Thyroid gland (tissue), 4 donors: ENCODE results near the gene SH3GL1.

Source experiments
- POLR2A ChIP-seq, 2 donors: fragments of 450-650 bp; IDR thresholded peaks; one replicate each; pipeline ENCODE4 v1.6.1; 2017; ENCODE audit warnings: antibody characterized with exemption in 2 of 2, mild to moderate bottlenecking in 2 of 2, moderate library complexity in 1 of 2
- TF ChIP-seq, protein P1 (sequence below), 6 experiments: fragments of 200-600 bp in 3 of 6; fragments of 450-650 bp in 3 of 6; sonication (generic) in 3 of 6; IDR thresholded peaks; one replicate each; pipeline ENCODE4 v1.5.1; 2016 to 2019; ENCODE audit warnings: antibody characterized with exemption in 6 of 6, mild to moderate bottlenecking in 2 of 6, inconsistent platforms in 1 of 6, moderate library complexity in 1 of 6

- TF ChIP-seq, protein P1, sequence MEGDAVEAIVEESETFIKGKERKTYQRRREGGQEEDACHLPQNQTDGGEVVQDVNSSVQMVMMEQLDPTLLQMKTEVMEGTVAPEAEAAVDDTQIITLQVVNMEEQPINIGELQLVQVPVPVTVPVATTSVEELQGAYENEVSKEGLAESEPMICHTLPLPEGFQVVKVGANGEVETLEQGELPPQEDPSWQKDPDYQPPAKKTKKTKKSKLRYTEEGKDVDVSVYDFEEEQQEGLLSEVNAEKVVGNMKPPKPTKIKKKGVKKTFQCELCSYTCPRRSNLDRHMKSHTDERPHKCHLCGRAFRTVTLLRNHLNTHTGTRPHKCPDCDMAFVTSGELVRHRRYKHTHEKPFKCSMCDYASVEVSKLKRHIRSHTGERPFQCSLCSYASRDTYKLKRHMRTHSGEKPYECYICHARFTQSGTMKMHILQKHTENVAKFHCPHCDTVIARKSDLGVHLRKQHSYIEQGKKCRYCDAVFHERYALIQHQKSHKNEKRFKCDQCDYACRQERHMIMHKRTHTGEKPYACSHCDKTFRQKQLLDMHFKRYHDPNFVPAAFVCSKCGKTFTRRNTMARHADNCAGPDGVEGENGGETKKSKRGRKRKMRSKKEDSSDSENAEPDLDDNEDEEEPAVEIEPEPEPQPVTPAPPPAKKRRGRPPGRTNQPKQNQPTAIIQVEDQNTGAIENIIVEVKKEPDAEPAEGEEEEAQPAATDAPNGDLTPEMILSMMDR (IDR thresholded peaks at IDR 0.05) = no peak
- no peak for TF ChIP-seq POLR2A (IDR thresholded peaks at IDR 0.05)
These were observed 11.3 kb downstream of the SH3GL1 start for GRCh38 chr19:4389064-4389375.
